T-helper 2 cell treated with Interferon-gamma antibody and Interleukin-4, amounts not matched to agents 5 μg/mL and 100 μg/mL, for 36 hours (primary cell): ENCODE data around the gene CCDC137.

ENCODE experiments used
- DNase-seq: peaks from one replicate; pipeline ENCODE4 v3.0.0; 2021; ENCODE audit warnings: low spot score
- H3K27ac Mint-ChIP-seq: one replicate; pipeline ENCODE4 v1.8.0; 2021; ENCODE audit warnings: mild to moderate bottlenecking, mixed read lengths
- H3K27me3 Mint-ChIP-seq: one replicate; pipeline ENCODE4 v1.8.0; 2021; ENCODE audit warnings: low read depth, mixed read lengths
- H3K36me3 Mint-ChIP-seq: one replicate; pipeline ENCODE4 v1.8.0; 2021; ENCODE audit warnings: low read depth, mixed read lengths
- H3K4me1 Mint-ChIP-seq: one replicate; pipeline ENCODE4 v1.8.0; 2021; ENCODE audit warnings: low read depth, mixed read lengths
- H3K4me3 Mint-ChIP-seq: one replicate; pipeline ENCODE4 v1.8.0; 2022; ENCODE audit warnings: mild to moderate bottlenecking, moderate library complexity, mixed read lengths
- H3K9me3 Mint-ChIP-seq: one replicate; pipeline ENCODE4 v1.8.0; 2021; ENCODE audit warnings: mixed read lengths

CCDC137 gene

DNA sequence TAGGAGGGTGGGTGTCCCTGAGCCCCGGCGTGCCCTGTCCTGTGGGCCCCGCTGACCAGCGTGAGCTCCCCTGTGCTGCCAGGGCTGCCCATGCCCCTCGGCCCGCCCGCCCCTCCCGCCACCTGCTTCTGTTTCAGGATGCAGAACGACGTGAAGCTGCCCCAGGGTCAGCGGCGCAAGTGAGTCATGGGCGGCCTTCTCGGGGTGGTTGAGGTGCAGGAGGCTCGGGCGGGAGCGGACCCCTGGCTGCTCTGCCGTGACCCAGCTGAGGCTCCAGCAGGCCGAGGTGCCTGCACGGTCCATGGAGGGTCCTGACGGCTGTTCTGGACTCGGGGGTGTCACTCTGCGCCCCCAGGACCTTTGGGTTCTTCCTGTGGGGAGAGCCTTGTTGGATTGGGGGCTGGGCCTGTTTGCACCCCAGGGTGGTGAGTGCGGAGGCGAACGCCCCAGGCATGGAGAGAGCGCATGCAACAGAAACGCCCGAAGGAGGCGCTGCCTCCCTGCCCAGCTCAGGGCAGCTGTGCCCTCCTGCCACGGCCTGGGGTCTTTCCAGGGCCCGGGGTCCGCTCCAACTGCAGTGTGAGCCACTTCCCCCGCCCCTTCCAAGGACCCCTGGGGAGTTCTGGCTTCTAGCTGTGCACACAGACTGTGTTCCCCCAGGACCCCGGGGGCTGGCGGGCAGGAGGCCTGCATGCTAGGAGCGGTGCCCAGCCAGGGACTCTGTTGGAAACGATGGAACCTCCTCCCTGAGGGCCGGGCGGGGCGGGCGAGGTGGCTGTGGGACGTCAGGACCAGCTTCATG lies 49.5 kb downstream of the CCDC137 start:
- no peaks in the 10 kb centered on the region for H3K9me3 Mint-ChIP-seq
- no peaks in the 10 kb centered on the region for H3K27me3 Mint-ChIP-seq
- H3K4me1 Mint-ChIP-seq, result peaks cover 8% of the 10 kb centered on the region
- no peak for DNase-seq
- H3K27ac Mint-ChIP-seq, result no peak overlapping the region
- no peak overlapping the region for H3K4me3 Mint-ChIP-seq
- no peaks in the 10 kb centered on the region for H3K36me3 Mint-ChIP-seq

DNA sequence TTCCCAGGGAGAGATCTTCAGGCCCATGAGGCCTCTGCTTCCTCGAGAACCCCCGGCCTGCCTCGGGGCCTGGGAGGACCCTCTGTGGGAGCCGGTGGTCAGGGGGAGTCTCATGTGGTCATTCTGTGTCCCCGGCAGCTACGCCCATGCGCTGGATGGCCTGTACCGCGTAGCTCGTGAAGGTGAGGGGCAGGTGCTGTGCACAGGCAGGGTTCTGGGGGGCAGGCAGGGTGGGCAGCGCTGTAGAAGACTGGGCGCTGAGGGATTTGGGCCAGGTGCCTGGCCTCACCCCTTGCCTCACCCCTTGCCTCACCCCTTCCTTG lies 50.1 kb downstream of the CCDC137 start:
- Mint-ChIP-seq H3K27ac (no peak overlapping the region), H3K36me3 (no peaks in the 10 kb centered on the region), H3K4me1 (peaks cover 7% of the 10 kb centered on the region), H3K4me3 (no peak overlapping the region), H3K27me3 (no peaks in the 10 kb centered on the region), H3K9me3 (no peaks in the 10 kb centered on the region)
- DNase-seq, result no peak

DNA sequence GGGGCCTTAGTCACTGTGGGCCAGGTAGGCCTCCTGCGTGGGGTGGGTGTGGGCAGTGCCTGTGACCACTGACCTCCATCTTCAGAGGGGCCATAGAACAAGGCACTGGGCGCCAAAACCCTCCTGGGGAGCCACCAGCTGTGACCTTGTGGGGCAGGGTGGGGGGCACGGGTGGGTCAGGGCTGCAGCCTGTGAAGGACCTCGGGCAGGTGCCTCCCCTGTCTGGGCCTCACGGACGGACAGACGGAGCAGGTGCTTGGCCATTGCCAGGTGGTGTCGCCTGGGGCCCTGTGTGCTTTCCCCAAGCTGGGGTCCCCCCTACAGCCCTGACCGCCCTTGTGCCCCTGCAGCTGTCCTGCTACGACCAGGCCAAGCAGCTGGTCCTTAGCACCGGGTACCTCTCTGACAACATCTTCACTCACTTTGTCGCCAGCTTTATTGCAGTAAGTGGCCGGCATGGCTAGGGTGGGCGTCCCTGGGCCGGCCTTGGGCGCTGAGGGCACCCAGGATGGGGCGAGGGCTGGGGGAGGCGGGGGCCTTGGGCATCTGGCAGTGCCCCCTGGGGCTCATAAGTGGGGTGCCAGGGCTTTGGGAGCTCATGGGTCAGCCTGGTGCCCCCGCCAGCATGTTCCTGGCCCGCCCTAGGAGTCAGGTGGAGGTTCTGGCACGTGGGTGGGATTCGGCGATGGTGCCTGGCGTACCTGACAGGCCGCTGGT lies 50.7 kb downstream of the CCDC137 start:
- Mint-ChIP-seq H3K27ac (no peak overlapping the region), H3K9me3 (no peaks in the 10 kb centered on the region), H3K36me3 (no peaks in the 10 kb centered on the region), H3K4me3 (no peak overlapping the region), H3K27me3 (no peaks in the 10 kb centered on the region), H3K4me1 (peaks cover 7% of the 10 kb centered on the region)
- DNase-seq, result no peak

DNA sequence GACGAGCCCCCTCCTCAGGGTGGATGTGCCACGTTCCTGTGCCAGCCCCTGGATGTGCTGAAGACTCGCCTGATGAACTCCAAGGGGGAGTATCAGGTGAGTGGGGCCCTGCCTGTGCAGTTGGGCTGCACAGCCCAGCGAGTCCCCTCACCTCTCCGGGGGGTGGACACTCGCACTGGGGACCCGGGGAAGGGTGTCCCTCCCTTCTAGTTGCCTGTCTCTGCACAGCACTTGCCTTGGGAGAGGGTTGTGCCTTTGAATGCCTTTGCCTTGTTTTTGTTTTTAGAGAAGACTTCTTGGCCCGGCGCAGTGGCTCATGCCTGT lies 51.2 kb downstream of the CCDC137 start:
- Mint-ChIP-seq H3K36me3 (no peaks in the 10 kb centered on the region), H3K4me1 (peaks cover 6% of the 10 kb centered on the region), H3K27me3 (no peaks in the 10 kb centered on the region), H3K9me3 (no peaks in the 10 kb centered on the region), H3K27ac (no peak overlapping the region), H3K4me3 (no peak overlapping the region)
- DNase-seq, result no peak

DNA sequence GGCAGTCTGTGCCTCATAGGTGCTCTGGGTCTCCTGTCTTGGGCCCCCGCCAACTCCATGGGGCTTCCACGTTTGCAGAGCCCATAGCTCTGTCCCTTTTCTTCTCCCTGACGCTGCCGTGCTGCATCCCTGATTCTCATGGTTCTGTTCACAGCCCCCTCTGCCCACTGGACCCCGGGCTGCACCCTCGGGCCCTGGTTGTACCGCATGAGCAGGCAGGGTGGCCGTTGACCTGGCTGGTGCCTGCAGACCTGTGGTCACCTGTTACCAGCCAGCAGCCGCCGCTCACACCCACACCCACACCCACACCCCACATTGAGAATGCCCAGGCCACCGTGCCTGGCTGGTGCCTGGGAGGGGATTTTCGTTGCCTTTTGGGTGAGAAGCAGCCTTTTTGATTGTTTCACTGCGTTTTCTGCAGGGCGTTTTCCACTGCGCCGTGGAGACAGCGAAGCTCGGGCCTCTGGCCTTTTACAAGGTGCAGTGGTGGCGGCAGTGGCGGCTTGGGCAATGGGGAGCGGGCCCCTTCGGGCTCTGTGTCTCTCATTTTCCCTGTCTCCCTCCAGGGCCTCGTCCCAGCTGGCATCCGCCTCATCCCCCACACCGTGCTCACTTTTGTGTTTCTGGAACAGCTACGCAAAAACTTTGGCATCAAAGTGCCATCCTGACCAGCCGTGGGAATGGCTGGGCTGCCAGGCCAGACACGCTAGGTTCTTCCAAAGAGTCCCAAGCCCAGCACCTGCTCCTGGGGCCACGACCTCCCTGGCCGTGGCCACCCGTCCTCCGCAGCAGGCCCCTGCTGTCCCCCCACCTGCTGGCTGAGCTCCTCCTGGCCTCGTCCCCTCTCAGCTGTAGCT lies 53.1 kb downstream of the CCDC137 start:
- no peak for DNase-seq
- H3K27ac Mint-ChIP-seq, result no peak overlapping the region
- H3K9me3 Mint-ChIP-seq, result no peaks in the 10 kb centered on the region
- peaks cover 3% of the 10 kb centered on the region for H3K4me1 Mint-ChIP-seq
- no peaks in the 10 kb centered on the region for H3K27me3 Mint-ChIP-seq
- H3K4me3 Mint-ChIP-seq, result no peak overlapping the region
- no peaks in the 10 kb centered on the region for H3K36me3 Mint-ChIP-seq

DNA sequence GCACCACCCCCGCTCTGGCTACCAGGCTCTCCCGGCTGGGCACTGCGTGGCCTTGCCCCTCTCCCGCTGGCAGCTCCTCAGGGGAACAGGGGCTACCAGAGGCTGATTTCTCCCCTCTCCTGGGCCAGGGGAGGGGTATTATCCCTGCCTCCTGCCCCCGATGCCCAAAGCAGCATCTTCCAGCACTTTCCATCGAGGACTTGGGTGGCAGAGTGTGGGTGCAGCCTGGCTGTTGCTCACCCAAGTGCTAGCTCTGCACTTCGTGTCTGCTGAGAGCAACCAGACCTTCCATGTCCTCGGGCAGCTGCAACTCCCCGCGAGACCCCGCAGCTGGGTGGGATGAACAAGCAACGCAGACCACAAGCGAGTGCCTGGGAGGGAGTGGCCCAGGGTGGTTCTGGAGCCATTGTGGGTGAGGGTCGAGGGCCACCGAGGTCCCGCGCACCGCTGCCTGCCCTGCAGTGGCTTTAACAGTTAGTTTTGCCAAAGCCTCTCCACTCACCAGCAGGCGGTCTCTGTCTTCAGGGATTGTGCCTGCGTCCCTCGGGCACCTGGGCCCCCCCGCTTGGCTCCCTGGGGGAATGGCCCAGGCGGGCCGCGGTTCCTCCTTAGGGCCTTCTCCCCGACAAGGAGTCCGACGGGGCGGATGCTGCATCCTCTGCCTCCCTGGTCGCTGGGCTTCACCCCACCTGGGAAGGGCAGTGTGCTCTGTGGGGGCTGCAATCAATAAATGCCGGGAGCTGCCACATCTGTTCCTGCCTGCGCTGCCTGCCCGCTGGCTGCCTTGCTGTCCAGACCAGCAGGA lies 53.9 kb downstream of the CCDC137 start:
- Mint-ChIP-seq H3K4me3 (no peak overlapping the region), H3K4me1 (peaks cover 3% of the 10 kb centered on the region)
- no peak for DNase-seq

DNA sequence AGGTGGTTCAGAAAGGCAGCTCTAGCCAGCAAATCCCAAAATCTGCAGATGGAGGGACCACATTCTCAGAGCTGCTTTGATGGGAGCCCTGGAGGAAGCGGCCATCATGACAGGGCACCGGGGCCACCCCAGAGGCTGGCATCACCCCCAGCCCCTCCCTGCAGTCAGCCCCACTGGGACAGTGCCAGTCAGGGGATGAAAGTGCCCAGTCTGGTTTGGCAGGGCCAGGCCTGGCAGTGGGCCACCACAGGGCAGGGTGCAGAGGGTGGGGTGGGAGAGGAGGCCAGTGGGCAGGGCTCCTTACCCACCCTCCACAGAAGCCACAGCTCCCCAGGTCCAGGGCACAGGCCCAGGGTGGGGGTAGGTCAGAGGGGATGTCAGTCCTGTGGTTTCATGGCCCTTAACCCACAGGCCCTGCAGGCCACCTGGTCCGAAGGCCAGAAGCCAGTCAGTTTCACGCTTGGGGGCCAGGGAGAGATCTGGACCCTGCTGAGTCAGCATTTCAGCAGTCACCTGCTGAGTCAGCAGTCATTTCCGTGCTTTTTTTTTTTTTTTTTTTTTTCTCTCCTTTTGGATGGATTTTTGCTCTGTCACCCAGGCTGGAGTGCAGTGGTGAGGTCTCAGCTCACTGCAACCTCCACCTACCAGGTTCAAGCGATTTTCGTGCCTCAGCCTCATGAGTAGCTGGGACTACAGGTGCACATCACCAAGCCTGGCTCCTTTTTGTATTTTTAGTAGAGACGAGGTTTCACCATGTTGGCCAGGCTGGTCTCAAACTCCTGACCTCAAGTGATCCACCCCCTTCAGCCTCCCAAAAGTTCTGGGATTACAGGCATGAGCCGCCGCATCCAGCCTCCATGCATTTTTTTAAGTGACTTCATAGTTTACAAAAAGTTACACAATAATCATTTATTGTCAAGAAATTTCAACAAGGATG lies 55.9 kb downstream of the CCDC137 start:
- no peak for DNase-seq
- H3K9me3 Mint-ChIP-seq, result no peaks in the 10 kb centered on the region
- no peak overlapping the region for H3K27ac Mint-ChIP-seq
- H3K4me3 Mint-ChIP-seq, result no peak overlapping the region
- no peaks in the 10 kb centered on the region for H3K36me3 Mint-ChIP-seq
- peaks cover 2% of the 10 kb centered on the region for H3K27me3 Mint-ChIP-seq
- peaks cover 3% of the 10 kb centered on the region for H3K4me1 Mint-ChIP-seq

More for the DNA sequence above, 53.9 kb downstream of the CCDC137 start:
- Mint-ChIP-seq H3K9me3 (no peaks in the 10 kb centered on the region), H3K27ac (no peak overlapping the region), H3K36me3 (no peaks in the 10 kb centered on the region), H3K27me3 (no peaks in the 10 kb centered on the region)
